ENCODE data around the gene C16orf89.
"Not testable (repeated sequence)": the region's sequence is repeated elsewhere in the genome, so short reads cannot be mapped to it uniquely, and the experiment has no call there.

The C16orf89 gene, protein sequence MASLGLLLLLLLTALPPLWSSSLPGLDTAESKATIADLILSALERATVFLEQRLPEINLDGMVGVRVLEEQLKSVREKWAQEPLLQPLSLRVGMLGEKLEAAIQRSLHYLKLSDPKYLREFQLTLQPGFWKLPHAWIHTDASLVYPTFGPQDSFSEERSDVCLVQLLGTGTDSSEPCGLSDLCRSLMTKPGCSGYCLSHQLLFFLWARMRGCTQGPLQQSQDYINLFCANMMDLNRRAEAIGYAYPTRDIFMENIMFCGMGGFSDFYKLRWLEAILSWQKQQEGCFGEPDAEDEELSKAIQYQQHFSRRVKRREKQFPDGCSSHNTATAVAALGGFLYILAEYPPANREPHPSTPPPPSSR

DNA sequence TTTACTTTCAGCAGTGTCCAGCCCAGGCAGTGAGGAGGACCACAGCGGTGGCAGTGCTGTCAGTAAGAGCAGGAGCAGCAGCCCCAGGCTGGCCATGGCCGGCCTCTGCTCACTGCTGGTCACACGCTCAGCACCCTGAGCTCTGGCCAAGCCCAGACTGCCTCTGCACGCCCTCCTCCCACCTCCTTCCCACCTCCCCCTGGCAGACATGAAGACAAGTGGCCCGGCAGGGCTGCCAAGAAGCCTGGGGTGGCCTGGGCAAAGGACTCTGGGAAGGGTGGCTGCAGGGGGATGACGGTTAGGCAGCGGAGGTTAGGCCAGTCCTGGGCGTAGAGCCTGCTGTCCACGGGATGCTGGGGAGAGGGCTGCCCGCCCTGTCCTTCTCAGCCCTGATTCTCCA is at the start of gene C16orf89:
C16orf89 (minus strand) TSS at position 144 of the 400 bp plus-strand sequence; CDS start at position 96, 48 bp downstream.
- no peak for FAIRE-seq
- no peak for DNase-seq (ENCODE audit: low spot score)

DNA sequence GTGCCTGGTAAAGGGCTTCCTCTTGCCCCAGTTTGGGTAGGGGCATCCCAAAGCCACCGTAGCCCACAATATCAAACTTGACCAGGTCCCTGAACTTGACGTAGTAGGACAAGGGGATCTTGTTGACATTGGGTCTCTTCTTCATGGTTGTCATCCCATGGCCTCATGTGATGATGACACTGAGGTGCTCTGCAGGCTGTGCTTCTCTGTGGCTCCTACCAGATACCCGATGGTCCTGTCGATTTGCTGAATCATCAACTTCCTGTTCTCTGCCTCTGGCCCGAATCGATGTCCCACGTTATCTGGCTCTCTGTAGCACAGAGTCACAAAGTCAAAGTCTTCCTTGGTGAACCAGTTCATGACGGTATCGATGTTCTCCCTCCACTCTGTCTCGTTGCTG is 45.2 kb upstream of the C16orf89 start:
- not testable (repeated sequence) for DNase-seq (ENCODE audit: low spot score); FAIRE-seq

DNA sequence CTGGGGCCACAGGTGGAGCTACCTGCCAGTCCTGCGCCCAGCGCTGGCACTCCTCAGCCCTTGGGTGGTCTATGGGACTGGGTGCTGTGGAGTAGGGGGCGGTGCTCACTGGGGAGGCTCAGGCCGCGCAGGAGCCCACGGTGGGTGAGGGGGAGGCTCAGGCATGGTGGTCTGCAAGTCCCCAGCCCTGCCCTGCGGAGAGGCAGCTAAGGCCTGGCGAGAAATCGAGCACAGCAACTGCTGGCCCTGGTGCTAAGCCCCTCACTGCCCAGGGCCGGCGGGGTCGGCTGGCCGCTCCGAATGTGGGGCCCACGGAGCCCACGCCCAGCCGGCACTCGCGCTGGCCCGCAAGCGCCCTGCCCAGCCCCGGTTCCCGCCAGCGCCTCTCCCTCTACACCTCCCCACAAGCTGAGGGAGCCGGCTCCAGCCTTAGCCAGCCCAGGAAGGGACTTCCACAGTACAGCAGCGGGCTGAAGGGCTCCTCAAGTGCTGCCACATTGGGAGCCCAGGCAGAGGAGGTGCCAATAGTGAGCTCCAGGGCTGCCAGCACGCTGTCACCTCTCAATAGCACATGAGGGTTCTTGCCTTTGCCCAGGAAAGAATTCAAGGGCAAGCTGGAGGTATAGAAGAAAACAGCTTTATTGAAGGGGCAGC is 42.9 kb upstream of the C16orf89 start:
- no peak for FAIRE-seq
- no peak for DNase-seq (ENCODE audit: low spot score)

DNA sequence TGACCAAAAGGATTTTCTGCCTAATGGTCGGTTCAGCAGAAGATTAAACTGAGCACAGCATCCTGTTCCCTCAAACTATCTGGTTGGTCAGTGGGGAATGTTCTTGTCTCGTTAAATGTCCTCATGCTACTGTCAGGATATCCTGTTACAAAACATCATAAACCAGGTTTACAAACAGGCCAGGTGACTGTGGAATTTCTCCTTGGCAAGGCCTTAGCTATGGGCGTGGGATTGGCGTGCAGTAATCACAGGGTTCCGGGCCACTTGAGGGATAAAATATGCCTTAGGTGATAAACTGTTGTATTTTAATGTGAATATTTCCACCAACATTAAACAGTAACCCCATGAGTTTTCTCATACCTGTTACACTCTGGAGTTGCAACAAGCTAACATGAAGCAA is 39.3 kb upstream of the C16orf89 start:
- not testable (repeated sequence) for FAIRE-seq; DNase-seq (ENCODE audit: low spot score)

DNA sequence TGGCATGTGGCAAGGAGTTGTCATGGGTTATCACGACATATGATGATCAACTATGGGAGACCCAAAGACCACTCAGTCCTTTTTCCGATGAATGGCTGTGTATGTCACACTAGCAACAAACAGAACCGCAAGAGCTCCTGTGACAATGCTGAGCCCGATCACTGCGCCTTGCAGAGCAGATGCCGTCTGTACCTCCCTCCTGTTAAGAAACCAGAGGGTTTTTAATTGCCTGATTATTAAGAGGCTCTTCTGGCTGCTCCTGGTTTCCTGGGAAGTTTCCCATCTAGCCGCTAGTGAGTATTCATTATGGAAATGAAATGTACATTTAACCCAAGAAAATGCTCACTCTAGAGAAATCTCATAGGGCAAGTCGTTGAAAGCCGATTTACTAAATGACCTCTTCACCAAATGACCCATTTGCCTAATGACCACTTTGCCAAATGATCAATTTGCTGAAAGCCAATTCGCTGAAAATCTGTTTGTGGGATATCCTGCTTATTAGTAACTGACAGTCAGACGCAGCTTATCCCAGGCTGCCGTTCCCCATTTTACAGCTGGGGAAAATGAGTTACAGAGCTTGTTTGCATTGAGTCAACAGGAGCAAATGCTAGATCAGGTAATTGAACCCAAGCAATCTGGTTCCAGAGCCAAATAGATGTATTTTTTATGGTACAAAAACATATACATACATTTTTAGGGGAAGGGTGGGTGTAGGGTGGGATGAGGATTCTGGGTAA is 37.7 kb upstream of the C16orf89 start:
- not testable (repeated sequence) for DNase-seq (ENCODE audit: low spot score); FAIRE-seq

DNA sequence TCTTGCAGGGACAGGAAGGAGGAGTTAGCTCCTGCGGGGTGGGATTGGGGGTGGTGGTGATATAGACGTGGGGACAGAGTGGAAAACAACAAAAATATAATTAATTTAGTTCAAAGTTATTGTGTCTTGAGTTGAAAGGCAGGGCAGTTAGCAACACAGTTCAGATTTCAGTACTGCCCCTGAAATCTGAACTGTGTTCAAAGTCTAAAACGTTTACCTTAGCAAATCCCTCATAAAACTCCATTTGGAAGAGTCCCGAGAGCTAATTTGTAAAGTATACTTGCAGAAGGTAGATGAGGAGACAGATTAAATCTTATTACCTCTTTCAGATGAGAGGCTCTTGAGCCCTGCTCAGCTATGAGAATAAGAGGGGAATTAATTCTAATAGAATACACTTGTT is 33.4 kb upstream of the C16orf89 start:
- DNase-seq (ENCODE audit: low spot score); FAIRE-seq: not testable (repeated sequence)

DNA sequence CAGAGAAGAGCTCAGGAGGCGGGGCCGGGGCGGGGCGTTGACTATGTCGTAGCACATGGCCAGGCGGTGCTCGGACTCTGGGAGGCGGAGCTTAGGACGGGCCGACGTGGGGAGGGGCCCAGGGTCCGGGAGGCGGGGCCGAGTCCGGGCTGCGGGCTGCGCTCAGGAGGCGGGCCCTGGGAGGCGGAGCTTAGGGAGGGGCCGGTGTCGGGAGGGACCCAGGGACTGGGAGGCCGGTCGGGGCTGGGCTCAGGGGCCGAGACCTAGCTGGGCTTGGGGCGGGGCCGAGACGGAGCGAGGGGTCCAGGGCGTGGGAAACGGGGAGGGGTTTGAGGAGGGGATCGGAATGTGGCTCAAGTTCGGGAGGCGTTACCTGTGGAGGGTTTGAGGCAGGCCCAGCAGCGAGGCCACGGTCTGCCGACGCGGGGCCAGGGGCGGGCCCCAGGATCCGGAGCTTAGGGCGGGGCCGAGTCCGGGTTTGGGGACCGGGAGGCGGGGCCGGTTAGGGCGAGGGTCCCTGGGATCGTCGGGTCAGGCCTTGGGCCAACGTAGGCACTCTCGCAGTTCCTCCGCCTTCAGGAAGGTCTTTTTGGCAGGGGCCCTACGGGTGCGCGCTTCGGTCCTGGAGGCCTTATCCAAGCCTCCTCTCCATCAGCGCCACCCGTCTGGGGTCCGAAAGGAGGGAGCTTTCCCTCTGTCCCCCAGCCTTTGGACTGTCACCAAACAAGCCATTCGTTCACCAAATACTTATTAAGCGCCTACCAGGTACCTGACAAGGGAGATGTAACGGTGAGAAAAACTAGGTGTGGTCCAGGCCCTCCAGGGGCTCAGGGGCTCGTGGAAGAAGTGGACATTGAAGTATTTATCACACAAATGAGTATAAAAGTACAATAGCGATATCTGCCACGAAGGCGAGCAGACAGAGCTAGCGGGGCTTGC is 32.7 kb upstream of the C16orf89 start:
- FAIRE-seq: not testable (repeated sequence)
- DNase-seq (ENCODE audit: low spot score): peak; percentile 66

DNA sequence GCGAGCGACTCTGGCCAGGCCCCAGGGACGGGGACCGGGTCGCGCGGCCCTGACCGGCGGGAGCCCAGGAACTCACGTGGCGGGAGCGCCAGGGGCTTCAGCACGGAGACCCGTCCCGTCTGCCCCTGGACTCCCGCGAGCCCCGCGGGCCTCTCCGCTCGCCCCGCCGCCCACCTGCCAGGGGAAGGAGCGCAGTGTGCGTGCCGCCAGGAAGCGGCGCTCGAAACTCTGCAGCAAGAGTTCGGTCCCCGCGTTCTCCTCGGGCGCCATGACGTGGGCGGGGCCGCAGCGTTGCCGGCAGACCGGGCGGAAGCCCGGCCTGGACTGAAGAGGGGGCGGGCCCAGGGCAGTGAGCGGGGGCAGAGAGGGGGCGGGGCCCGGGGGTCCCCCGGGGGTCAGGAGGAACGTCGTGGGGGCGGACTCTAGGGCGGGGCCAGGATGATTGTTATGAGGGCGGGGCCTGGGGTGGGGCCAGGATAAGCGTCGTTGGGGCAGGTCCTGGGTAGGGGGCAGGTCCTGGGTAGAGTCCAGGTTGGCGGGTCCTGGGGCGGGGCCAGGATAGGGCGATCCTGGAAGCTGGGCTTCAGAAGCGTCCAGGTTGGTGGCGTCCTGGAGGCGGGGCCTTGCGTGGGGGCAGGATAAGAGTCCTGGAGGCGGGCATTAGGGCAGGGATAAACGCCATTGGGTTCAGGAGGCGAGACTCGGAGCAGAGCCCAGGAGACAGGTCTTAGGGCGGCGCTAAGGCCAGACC is 31.9 kb upstream of the C16orf89 start, which contains the start of gene EEF2KMT:
EEF2KMT (minus strand) TSS at position 326 of the 751 bp plus-strand sequence; CDS start at position 270, 56 bp downstream.
- DNase-seq (ENCODE audit: low spot score): peak; percentile 93
- FAIRE-seq: not testable (repeated sequence)

DNA sequence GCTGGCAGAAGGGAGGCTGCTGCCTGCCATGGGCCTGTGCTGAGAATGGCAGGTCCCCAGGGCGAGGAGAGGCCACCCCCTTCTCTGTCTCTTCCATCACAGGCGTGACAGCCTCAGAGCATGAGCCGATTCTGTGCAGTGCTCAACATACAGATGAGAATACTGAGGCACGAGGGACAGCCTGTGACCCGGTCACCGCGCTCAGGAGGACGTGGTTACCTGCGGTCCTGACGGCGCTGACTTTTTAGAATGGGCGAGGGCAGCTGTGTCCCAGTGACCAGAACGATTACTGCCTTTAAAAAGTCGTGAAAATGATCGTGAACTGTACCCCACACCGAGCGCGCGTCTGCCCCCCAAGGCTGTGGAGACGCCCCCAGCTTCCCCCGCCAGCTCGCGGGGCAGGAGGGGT is 31.3 kb upstream of the C16orf89 start:
- DNase-seq (ENCODE audit: low spot score); FAIRE-seq: not testable (repeated sequence)

DNA sequence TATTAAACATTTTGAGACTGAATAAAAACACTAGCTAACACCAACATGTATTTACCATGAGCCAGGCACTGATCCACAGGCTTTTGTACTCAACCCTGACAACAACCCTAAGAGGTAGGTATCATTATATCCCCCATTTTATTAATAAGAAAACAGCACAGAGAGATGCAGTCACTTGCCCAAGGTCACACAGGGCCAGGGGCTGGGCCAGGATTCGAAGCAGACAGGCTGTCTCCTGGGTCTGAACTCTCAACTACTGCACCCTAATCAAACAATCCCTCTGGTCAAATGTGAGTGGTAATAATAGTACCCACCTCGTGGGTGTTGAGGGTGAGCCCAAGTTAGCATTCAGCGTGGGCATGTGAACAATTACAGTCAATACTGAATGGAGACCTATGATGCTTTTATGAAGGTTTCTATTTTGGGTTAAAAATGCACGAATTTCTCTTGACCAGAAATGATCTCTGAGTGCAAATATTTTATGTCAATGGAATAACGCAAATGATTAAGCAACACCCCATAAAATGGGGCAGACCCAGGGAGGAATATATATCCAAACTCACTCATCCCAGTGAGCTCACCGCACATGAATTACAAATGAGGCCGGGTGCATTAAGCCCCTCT is 30.8 kb upstream of the C16orf89 start:
- not testable (repeated sequence) for DNase-seq (ENCODE audit: low spot score); FAIRE-seq

DNA sequence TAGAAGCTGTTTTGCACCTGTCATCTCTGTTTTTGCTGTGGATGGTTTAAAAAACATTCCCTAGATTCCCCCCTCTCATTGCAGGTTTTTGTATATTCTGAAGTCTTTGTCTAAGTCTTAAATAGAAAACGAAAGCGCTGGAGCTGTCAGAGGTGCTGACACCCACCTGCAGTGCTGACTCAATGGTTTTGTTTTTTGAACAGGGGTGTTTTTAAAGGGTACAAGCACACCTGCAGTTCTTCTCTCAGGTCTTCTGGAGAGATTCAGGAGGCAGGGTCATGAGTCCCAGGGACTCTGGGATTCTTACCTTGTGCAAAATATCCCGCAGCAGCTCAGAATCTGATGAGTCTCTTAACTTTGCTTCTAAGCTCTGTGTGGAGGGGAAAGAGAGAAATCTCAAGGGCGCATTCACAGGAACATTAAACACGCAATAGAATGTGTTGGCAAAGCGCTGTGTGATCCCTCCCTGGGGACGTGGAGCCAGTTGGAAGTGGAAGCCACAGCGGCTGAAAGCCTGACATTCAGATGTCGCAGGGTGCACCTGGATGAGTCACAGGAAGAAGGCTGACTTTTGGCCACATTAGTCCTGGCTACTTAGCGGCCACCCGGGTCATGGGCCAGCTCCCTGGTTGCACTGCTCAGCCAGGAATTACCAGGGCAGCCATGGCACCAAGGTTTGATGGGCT is 29.5 kb upstream of the C16orf89 start:
- not testable (repeated sequence) for FAIRE-seq; DNase-seq (ENCODE audit: low spot score)

DNA sequence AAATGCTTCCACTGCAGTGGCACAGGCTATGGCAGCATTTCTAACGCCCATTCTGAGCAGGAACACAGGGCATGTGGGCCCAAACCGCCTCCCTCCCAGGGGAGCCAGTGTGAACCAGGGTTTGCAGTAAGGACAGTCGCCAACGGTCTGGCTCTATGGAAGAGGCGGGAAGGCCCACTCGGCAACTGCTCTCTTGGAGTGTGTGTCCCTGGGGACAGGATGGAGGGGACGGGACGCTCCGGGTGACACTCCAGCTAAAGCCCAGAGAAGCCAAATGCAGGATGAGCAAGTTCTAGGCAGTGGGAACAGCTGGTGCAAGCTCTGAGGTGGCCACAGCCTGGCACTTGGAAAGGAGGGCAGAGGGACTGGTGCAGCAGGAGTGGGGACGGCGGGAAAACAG is 28.0 kb upstream of the C16orf89 start:
- FAIRE-seq; DNase-seq (ENCODE audit: low spot score): not testable (repeated sequence)

DNA sequence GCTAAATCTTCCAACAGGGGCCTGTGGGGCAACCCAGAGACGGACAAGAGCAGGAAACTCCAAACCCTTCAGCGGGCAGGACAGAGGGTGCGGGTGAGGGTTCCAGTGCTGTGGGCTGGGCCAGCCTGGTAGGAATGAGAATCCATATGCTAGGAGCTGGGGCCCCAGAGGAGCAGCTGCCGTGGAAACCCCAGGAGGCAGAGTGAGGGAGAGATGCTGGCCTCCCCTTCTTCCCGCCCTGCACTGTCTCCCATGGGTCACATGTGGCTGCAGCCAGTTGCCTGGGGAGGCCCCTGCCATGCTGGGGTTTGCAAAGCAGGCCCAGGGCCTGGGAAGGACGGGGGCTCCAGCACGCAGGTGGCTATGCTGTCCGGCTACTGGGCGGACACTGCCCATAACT is 27.3 kb upstream of the C16orf89 start:
- not testable (repeated sequence) for FAIRE-seq; DNase-seq (ENCODE audit: low spot score)

DNA sequence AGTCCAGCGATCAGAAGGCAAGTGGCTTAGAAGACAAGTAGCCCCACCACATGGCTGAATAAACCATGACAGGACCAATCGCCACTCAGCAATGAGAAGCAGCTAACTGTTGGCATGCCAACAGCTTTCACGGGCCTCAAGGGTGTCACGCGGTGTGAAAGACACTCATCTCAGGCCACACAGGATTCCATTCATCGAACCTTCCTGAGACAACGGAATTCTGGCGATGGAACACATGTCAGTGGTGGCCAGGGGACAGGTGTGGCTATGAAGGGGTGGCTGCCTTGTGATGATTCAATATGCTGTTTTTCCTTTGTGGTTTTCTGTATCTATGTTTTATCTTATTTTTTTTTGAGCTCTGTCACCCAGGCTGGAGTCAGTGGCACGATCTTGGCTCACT is 24.8 kb upstream of the C16orf89 start:
- FAIRE-seq; DNase-seq (ENCODE audit: low spot score): not testable (repeated sequence)

DNA sequence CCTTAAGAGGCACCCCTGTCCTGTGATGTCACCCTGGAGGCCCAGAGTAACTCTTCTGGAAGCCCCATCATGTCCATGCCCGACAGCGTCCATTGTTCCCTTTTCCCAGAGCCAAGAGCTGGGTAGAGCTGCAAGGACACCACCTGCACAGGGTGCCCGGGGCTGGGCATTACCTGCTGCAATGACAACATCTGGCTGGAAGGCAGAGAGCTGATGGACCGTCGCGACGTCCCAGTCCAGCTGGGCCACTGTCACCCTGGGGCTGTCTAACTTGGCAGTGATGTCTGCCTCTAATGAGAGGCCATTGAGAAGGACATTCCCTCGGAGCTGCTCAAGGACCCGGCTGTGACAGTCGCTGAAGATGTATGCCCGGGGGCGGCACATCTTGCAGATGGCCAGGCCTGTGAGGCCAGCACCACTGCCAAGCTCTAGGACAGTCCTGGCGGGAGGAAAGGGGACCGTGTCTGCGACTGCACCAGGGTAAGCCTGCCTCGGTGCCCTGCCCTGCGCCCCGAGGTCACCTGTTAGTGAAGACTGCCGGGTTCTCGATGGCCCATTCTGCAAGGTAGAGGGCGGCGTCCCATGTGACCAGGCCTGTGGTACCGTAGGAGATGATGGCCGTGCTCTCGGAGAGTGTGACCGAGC is 24.3 kb upstream of the C16orf89 start:
- FAIRE-seq; DNase-seq (ENCODE audit: low spot score): not testable (repeated sequence)

DNA sequence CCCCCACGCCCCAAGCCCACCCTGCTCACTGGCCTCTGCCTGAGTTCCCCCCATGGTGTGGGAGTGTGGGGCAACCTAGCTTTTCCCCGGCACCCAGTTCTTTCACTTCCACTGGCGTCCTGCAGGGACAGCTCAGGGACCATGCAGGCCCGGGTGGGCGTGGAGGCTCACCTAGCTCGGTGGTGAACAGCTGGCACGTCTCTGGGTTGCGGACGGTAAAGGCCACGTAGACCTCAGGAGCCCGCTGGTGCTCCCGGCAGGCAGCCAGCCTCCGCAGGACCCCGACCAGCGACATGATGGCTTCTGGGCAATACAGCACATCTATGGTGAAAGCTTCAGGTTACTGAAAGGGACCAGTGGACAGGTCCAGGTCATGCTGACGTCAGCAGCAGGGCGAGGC is 23.2 kb upstream of the C16orf89 start:
- not testable (repeated sequence) for DNase-seq (ENCODE audit: low spot score); FAIRE-seq

DNA sequence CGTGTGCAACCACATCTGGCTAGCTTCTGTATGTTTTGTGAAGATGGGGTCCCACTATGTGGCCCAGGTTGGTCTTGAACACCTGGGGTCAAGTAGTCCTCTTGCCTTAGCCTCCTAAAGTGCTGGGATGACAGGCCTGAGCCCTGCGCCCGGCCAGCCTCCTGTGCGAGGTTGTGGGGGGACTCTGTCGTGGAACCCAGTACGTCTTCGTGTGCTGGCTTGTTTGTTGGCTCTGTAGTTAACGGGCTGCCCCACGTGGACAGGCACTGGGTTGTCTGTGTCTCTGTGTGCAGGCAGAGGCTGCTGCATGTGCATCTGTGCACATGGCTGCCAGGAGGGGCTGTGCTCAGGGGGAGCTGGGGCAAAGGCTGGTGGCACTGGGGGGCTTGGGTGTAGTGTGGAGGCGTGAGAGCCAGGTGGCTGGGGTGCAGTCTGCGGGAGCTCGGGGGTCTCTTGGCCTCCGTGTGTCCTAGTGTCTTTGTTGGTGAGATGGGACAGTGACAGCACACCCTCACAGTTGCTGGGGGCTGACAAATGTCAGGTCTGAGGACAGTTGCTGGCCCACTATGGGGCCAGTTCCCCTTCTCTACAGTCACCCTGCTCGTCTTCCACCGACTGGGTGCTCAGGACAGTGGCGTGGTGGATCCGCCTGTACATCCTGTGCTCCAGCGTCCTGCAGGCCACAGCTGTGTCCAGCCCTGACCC is 22.5 kb upstream of the C16orf89 start:
- FAIRE-seq: not testable (repeated sequence)

More for the DNA sequence above, 22.5 kb upstream of the C16orf89 start:
- DNase-seq (ENCODE audit: low spot score): not testable (repeated sequence)

Measured in urothelium cell line (cell line).